Measurements from ENCODE around the gene FAM241A. TPM values are rescaled to one million over a fixed set of nuclear protein-coding genes. Genes with fewer than 3 reads are reported as not detected.

The FAM241A gene
- total and polyA plus RNA-seq, 2 donors (not counting 3 experiments of a cell fraction or from before 2014, with no cell fraction given), result 3.2 to 9.1 TPM

- no peak for FAIRE-seq
These were observed 10.9 kb downstream of the FAM241A start for GRCh38 chr4:112156112-112156511.

More at GRCh38 chr4:112156112-112156511, 10.9 kb downstream of the FAM241A start:
- no peak overlapping the region for H3K4me2 ChIP-seq (ENCODE audit: insufficient read depth, low read length)
- no peak overlapping the region for H3K27ac ChIP-seq (ENCODE audit: insufficient read depth, low read depth, low read length)
- peaks cover 83% of the 10 kb centered on the region for H3K79me2 ChIP-seq (ENCODE audit: control insufficient read depth, insufficient read depth, low read length)
- dilution Hi-C loops (cut with MboI; ENCODE audit: extremely low pct_ligation_motif_present, low sequenced_read_pairs) (no loop called here), intact Hi-C loops (cut with micrococcal nuclease) (no loop called here)
- BruUV-seq (replicated peaks), result no TSS peak
- H3K9me1 ChIP-seq (replicated peaks; ENCODE audit: control insufficient read depth, extremely low read depth, insufficient read depth, low read length), result no peaks in the 10 kb centered on the region
- TF ChIP-seq POLR2A (IDR thresholded peaks at IDR 0.05; ENCODE audit: low read depth, low read length), result no peak
- TF ChIP-seq POLR2AphosphoS5 (IDR thresholded peaks at IDR 0.05; ENCODE audit: insufficient read depth, low read depth, low read length), result no peak
- TF ChIP-seq JUN (IDR thresholded peaks at IDR 0.05; ENCODE audit: borderline replicate concordance, insufficient read depth, insufficient read length, low read depth), result no peak
- no peak for TF ChIP-seq MYC (IDR thresholded peaks at IDR 0.05; ENCODE audit: low read depth, low read length)
- TF ChIP-seq CTCF (IDR thresholded peaks at IDR 0.05; ENCODE audit: extremely low read depth in 1 of 2, insufficient read depth in 1 of 2, low read depth in 1 of 2, low read length in 2 of 2), result no peak
- no peak for TF ChIP-seq GATA2 (IDR thresholded peaks at IDR 0.05; ENCODE audit: insufficient read depth, insufficient read length, low read depth, low read length)
- TF ChIP-seq MAX (IDR thresholded peaks at IDR 0.05; ENCODE audit: insufficient read depth, insufficient read length), result no peak
- TF ChIP-seq FOS (IDR thresholded peaks at IDR 0.05; ENCODE audit: borderline replicate concordance, insufficient read depth, low read length), result no peak
- TF ChIP-seq EZH2 (IDR thresholded peaks at IDR 0.05; ENCODE audit: borderline replicate concordance, low read depth, low read length, severe bottlenecking), result no peak
- H3K9ac ChIP-seq (replicated peaks; ENCODE audit: extremely low read depth, insufficient read depth, low read length), result no peak overlapping the region
- peaks cover 21% of the 10 kb centered on the region for H3K4me1 ChIP-seq (ENCODE audit: control insufficient read depth, extremely low read depth, insufficient read depth, low read length)
- no peak for DNase-seq (ENCODE audit: low read depth, low spot score)
- H3K9me3 ChIP-seq (replicated peaks; ENCODE audit: control insufficient read depth, insufficient read depth, low read length), result no peaks in the 10 kb centered on the region
- ChIA-PET CTCF (interaction anchor here (0.7 to 1.5 kb wide), 2 partner anchors 8 to 15 kb away, joined by 3 to 4 read pairs; no protein-coding TSS in a partner anchor), POLR2A (no interaction called here)
- no peaks in the 10 kb centered on the region for H3K27me3 ChIP-seq (ENCODE audit: control insufficient read depth in 2 of 2, insufficient read depth in 2 of 2, low read length in 2 of 2)
- H3K4me3 ChIP-seq (replicated peaks in 1 of 3; ENCODE audit: insufficient read depth in 1 of 3, low read depth in 1 of 3, low read length in 3 of 3), result no peak overlapping the region
- no peak overlapping the region for H2AFZ ChIP-seq (ENCODE audit: low read depth, low read length)
- H4K20me1 ChIP-seq (replicated peaks; ENCODE audit: control insufficient read depth, extremely low read depth, insufficient read depth, low read length), result peaks cover 8% of the 10 kb centered on the region
- no peaks in the 10 kb centered on the region for H3K36me3 ChIP-seq (ENCODE audit: control insufficient read depth in 2 of 2, extremely low read depth in 1 of 2, insufficient read depth in 2 of 2, low read length in 2 of 2)

Measured in endothelial cell of umbilical vein (primary cell).